VCaP (cell line): ENCODE data around the gene MMP1.

Source experiments
- H3K27ac ChIP-seq: fragments of 450-650 bp; 2 replicates; pipeline ENCODE4 v1.5.1; 2017
- CTCF ChIP-seq: fragments of 450-650 bp; conservative IDR thresholded peaks from 2 replicates; pipeline ENCODE4 v1.5.1; 2017; ENCODE audit warnings: mild to moderate bottlenecking, moderate library complexity

The MMP1 gene

GRCh38 chr11:102780491-102780918, 17.5 kb downstream of the MMP1 start, which contains the start of gene MMP10:
Gene MMP10 (minus strand): TSS chr11:102780628. CDS start chr11:102780591, 37 bp downstream.
- TF ChIP-seq CTCF, result peak; percentile 75

GRCh38 chr11:102776454-102776853, 21.5 kb downstream of the MMP1 start:
- no peak overlapping the region for H3K27ac ChIP-seq
- TF ChIP-seq CTCF, result no peak

More at GRCh38 chr11:102780491-102780918, 17.5 kb downstream of the MMP1 start, which contains the start of gene MMP10:
- peak within 1 kb of the TSS; percentile 91 for H3K27ac ChIP-seq

GRCh38 chr11:102773386-102773785, 24.6 kb downstream of the MMP1 start:
- TF ChIP-seq CTCF, result no peak
- no peak overlapping the region for H3K27ac ChIP-seq

- no peak overlapping the region for H3K27ac ChIP-seq
- TF ChIP-seq CTCF, result no peak
These were observed 26.6 kb downstream of the MMP1 start for GRCh38 chr11:102771351-102771750.

- TF ChIP-seq CTCF, result no peak
- H3K27ac ChIP-seq, result no peak overlapping the region
These were observed 27.8 kb downstream of the MMP1 start for GRCh38 chr11:102770191-102770590.

GRCh38 chr11:102767800-102768199, 30.2 kb downstream of the MMP1 start:
- no peak for TF ChIP-seq CTCF
- H3K27ac ChIP-seq, result no peak overlapping the region

GRCh38 chr11:102763440-102763839, 34.5 kb downstream of the MMP1 start:
- H3K27ac ChIP-seq, result no peak overlapping the region
- TF ChIP-seq CTCF, result no peak
